Effector memory CD4-positive, alpha-beta T cell (primary cell): ENCODE data around the gene IFNG-AS1.

Experiments used
- DNase-seq, 3 donors: peaks; one replicate each; pipeline ENCODE4 v3.0.0-alpha.2; 2020
- H3K27ac ChIP-seq: 2 replicates; pipeline ENCODE4 v1.7.0; 2013; ENCODE audit warnings: mild to moderate bottlenecking, low read length, moderate library complexity; ENCODE audit not compliant: insufficient read depth, poor library complexity, severe bottlenecking
- H3K27me3 ChIP-seq: replicated peaks from 2 replicates; pipeline ENCODE4 v1.7.0; 2013; ENCODE audit warnings: mild to moderate bottlenecking, low read length; ENCODE audit not compliant: insufficient read depth, control insufficient read depth, poor library complexity, severe bottlenecking
- H3K36me3 ChIP-seq: 2 replicates; pipeline ENCODE4 v1.7.0; 2013; ENCODE audit warnings: mild to moderate bottlenecking, low read length, moderate library complexity; ENCODE audit not compliant: control insufficient read depth, insufficient read depth
- H3K4me1 ChIP-seq: 2 replicates; pipeline ENCODE4 v1.7.0; 2013; ENCODE audit warnings: low read length, mild to moderate bottlenecking; ENCODE audit not compliant: control insufficient read depth, insufficient read depth, poor library complexity, severe bottlenecking
- H3K4me3 ChIP-seq: 2 replicates; pipeline ENCODE4 v1.7.0; 2013; ENCODE audit warnings: low read length, low read depth, mild to moderate bottlenecking; ENCODE audit not compliant: insufficient read depth, poor library complexity, severe bottlenecking
- H3K9me3 ChIP-seq: 2 replicates; pipeline ENCODE4 v1.7.0; 2013; ENCODE audit warnings: mild to moderate bottlenecking, low read length, moderate library complexity; ENCODE audit not compliant: control insufficient read depth

IFNG-AS1 gene

GRCh38 chr12:67991158-67991557 lies 1.9 kb downstream of the IFNG-AS1 start:
- Histone ChIP-seq H3K27ac (peak overlapping the region; percentile 20), H3K4me3 (no peak overlapping the region), H3K27me3 (no peaks in the 10 kb centered on the region), H3K4me1 (peaks cover 10% of the 10 kb centered on the region), H3K36me3 (no peaks in the 10 kb centered on the region), H3K9me3 (no peaks in the 10 kb centered on the region)
- peak; percentile 5 to 12 (median 6) for DNase-seq

- peaks cover 10% of the 10 kb centered on the region for H3K4me1 ChIP-seq
Observed at GRCh38 chr12:67993143-67993542, 3.9 kb downstream of the IFNG-AS1 start.

GRCh38 chr12:67994046-67994445 lies 4.8 kb downstream of the IFNG-AS1 start:
- Histone ChIP-seq H3K27me3 (no peaks in the 10 kb centered on the region), H3K9me3 (no peaks in the 10 kb centered on the region), H3K36me3 (no peaks in the 10 kb centered on the region), H3K4me1 (peaks cover 8% of the 10 kb centered on the region), H3K4me3 (no peak overlapping the region), H3K27ac (no peak overlapping the region)
- DNase-seq: no peak

More at GRCh38 chr12:67993143-67993542, 3.9 kb downstream of the IFNG-AS1 start:
- H3K36me3 ChIP-seq: no peaks in the 10 kb centered on the region
- H3K9me3 ChIP-seq: no peaks in the 10 kb centered on the region
- no peak overlapping the region for H3K27ac ChIP-seq
- no peak for DNase-seq
- no peak overlapping the region for H3K4me3 ChIP-seq
- H3K27me3 ChIP-seq: no peaks in the 10 kb centered on the region

- no peaks in the 10 kb centered on the region for H3K36me3 ChIP-seq
- H3K9me3 ChIP-seq: no peaks in the 10 kb centered on the region
- no peaks in the 10 kb centered on the region for H3K27me3 ChIP-seq
- no peak overlapping the region for H3K4me3 ChIP-seq
- DNase-seq: no peak
- no peak overlapping the region for H3K27ac ChIP-seq
- no peaks in the 10 kb centered on the region for H3K4me1 ChIP-seq
Observed at GRCh38 chr12:67996347-67996746, 7.1 kb downstream of the IFNG-AS1 start.

GRCh38 chr12:67998379-67998778 lies 9.1 kb downstream of the IFNG-AS1 start:
- H3K4me1 ChIP-seq: no peaks in the 10 kb centered on the region
- no peak overlapping the region for H3K4me3 ChIP-seq
- H3K27ac ChIP-seq: no peak overlapping the region
- no peak for DNase-seq
- H3K9me3 ChIP-seq: no peaks in the 10 kb centered on the region
- H3K36me3 ChIP-seq: no peaks in the 10 kb centered on the region
- H3K27me3 ChIP-seq: no peaks in the 10 kb centered on the region

- no peak overlapping the region for H3K4me3 ChIP-seq
- no peak overlapping the region for H3K27ac ChIP-seq
- DNase-seq: no peak
- H3K27me3 ChIP-seq: no peaks in the 10 kb centered on the region
- no peaks in the 10 kb centered on the region for H3K9me3 ChIP-seq
- H3K4me1 ChIP-seq: no peaks in the 10 kb centered on the region
- no peaks in the 10 kb centered on the region for H3K36me3 ChIP-seq
Observed at GRCh38 chr12:67999244-67999643, 10.0 kb downstream of the IFNG-AS1 start.

- Histone ChIP-seq H3K4me1 (no peaks in the 10 kb centered on the region), H3K27ac (no peak overlapping the region), H3K9me3 (no peaks in the 10 kb centered on the region), H3K36me3 (no peaks in the 10 kb centered on the region), H3K4me3 (no peak overlapping the region), H3K27me3 (no peaks in the 10 kb centered on the region)
- no peak for DNase-seq
Observed at GRCh38 chr12:68001486-68002466, 12.5 kb downstream of the IFNG-AS1 start.

- Histone ChIP-seq H3K27me3 (no peaks in the 10 kb centered on the region), H3K27ac (no peak overlapping the region), H3K9me3 (no peaks in the 10 kb centered on the region), H3K4me1 (no peaks in the 10 kb centered on the region), H3K4me3 (no peak overlapping the region), H3K36me3 (no peaks in the 10 kb centered on the region)
- no peak for DNase-seq
Observed at GRCh38 chr12:68003777-68004176, 14.5 kb downstream of the IFNG-AS1 start.

GRCh38 chr12:68007033-68007432 lies 17.8 kb downstream of the IFNG-AS1 start:
- Histone ChIP-seq H3K36me3 (no peaks in the 10 kb centered on the region), H3K9me3 (no peaks in the 10 kb centered on the region), H3K4me3 (no peak overlapping the region), H3K4me1 (no peaks in the 10 kb centered on the region), H3K27me3 (no peaks in the 10 kb centered on the region), H3K27ac (no peak overlapping the region)
- no peak for DNase-seq

GRCh38 chr12:68007466-68007865 lies 18.2 kb downstream of the IFNG-AS1 start:
- no peaks in the 10 kb centered on the region for H3K27me3 ChIP-seq
- no peak for DNase-seq
- H3K36me3 ChIP-seq: no peaks in the 10 kb centered on the region
- H3K9me3 ChIP-seq: no peaks in the 10 kb centered on the region
- no peak overlapping the region for H3K4me3 ChIP-seq
- H3K27ac ChIP-seq: no peak overlapping the region
- no peaks in the 10 kb centered on the region for H3K4me1 ChIP-seq
